BJ (cell line): ENCODE data around the gene SCARB1. TPM values are rescaled to one million over a fixed set of nuclear protein-coding genes. Genes with fewer than 3 reads are reported as not detected.

Experiments
- CTCF ChIA-PET: fragments of 350-600 bp; formaldehyde crosslinking; extraction: SDS; loops from one replicate; lab custom pipeline; 2021; ENCODE audit warnings: antibody characterized with exemption, inconsistent platforms; lab: Yijun Ruan, JAX
- POLR2A ChIA-PET: fragments of 300-600 bp; sonication (Branson Sonifier 250); formaldehyde crosslinking; extraction: SDS; loops from one replicate; lab custom pipeline; 2021; ENCODE audit warnings: antibody characterized with exemption; lab: Charles Lee
- DNase-seq: peaks from one replicate; pipeline ENCODE4 v3.0.0-alpha.2; 2011; ENCODE audit warnings: low read depth
- H3K27me3 ChIP-seq: 2 replicates; pipeline ENCODE4 v1.6.0; 2011; ENCODE audit warnings: low read length; ENCODE audit not compliant: control insufficient read depth, insufficient read depth
- H3K36me3 ChIP-seq: 2 replicates; pipeline ENCODE4 v1.5.1; 2011; ENCODE audit warnings: low read length; ENCODE audit not compliant: control insufficient read depth, insufficient read depth
- H3K4me3 ChIP-seq: 2 replicates; pipeline ENCODE4 v1.5.1; 2011; ENCODE audit warnings: low read depth, mild to moderate bottlenecking, control low read depth, low read length
- polyA plus RNA-seq: library from polyadenylated mRNA; depleted of rRNA; stranded (reverse); fragments of >200 nt; gene quantifications from 2 replicates; pipeline ENCODE4 v1.2.3, GENCODE V29; 2011
- TF ChIP-seq, protein P1 (sequence below): IDR thresholded peaks from 2 replicates; pipeline ENCODE4 v1.5.1; 2011; ENCODE audit warnings: low read depth, mild to moderate bottlenecking, control low read depth, inconsistent platforms, low read length, moderate library complexity; ENCODE audit not compliant: insufficient read depth

SCARB1 gene
- polyA plus RNA-seq, 1 experiment = 38.4 TPM

DNA sequence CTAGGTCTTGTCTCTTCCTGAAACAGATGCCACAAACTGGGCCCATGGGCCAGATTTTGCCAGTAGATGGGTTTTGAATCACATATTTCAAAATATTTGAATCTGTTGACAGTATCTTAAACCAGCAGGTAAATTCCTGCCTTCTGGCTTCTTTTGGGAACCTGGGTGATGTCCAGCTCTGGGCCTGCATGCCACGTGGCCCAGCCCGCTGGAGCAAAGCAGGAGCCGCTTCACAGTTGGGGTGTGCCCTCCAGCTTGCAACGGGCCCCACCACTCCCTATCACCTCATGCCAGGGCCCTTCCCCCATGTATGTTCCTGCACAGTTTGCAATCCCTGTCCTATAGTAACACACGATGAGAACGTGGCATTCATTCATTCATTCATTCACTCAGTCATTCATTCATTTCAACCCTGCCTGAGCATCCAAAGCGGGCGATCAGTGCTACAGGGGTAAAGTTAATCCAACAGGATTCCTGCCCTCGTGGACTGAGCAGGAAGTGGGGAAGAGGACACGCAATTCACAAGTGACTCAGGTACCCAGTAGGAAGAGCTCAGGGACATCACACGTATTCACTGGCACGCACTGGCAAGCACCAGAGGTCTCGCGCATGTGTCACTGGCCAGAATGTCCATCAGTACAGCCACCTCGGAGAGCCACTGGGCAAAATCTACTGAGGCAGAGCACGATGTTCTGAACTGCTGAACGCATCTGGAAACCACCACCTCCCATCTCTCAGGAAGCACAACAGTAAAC is 27.8 kb downstream of the SCARB1 start:
- TF ChIP-seq, protein P1, sequence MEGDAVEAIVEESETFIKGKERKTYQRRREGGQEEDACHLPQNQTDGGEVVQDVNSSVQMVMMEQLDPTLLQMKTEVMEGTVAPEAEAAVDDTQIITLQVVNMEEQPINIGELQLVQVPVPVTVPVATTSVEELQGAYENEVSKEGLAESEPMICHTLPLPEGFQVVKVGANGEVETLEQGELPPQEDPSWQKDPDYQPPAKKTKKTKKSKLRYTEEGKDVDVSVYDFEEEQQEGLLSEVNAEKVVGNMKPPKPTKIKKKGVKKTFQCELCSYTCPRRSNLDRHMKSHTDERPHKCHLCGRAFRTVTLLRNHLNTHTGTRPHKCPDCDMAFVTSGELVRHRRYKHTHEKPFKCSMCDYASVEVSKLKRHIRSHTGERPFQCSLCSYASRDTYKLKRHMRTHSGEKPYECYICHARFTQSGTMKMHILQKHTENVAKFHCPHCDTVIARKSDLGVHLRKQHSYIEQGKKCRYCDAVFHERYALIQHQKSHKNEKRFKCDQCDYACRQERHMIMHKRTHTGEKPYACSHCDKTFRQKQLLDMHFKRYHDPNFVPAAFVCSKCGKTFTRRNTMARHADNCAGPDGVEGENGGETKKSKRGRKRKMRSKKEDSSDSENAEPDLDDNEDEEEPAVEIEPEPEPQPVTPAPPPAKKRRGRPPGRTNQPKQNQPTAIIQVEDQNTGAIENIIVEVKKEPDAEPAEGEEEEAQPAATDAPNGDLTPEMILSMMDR = no peak
- CTCF ChIA-PET = interaction anchor here (1.1 kb wide), 1 partner anchor 86 kb away, joined by 3 read pairs; no protein-coding TSS in a partner anchor
- POLR2A ChIA-PET = interaction anchor here (0.6 kb wide), 1 partner anchor 86 kb away, joined by 4 read pairs; no protein-coding TSS in a partner anchor
- no peak for DNase-seq
- H3K36me3 ChIP-seq = no peaks in the 10 kb centered on the region
- H3K4me3 ChIP-seq = no peak overlapping the region
- H3K27me3 ChIP-seq = no peaks in the 10 kb centered on the region

DNA sequence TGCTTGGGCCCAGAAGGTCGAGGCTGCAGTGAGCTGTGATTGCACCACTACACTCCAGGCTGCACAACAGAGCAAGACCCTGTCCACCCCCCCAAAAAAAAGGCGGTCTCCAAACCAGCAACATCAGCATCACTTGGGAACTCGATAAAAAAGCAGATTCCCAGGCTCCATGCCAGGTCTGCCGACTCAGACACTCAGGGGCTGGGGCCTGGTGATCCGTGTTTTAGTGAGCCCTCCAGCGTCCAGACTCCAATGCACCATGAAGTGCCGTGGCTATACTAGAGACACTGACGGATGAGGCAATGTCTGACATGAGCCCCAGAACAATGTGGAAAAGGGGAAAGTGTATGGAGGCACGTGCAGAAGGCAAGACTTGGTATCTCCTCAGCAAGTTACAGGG is 28.8 kb downstream of the SCARB1 start:
- no peaks in the 10 kb centered on the region for H3K36me3 ChIP-seq
- TF ChIP-seq, protein P1 = no peak
- no peak overlapping the region for H3K4me3 ChIP-seq
- ChIA-PET CTCF (interaction anchor here (1.5 kb wide), 1 partner anchor 72 kb away, joined by 6 read pairs; no protein-coding TSS in a partner anchor), POLR2A (no interaction called here)
- H3K27me3 ChIP-seq = no peaks in the 10 kb centered on the region
- no peak for DNase-seq

DNA sequence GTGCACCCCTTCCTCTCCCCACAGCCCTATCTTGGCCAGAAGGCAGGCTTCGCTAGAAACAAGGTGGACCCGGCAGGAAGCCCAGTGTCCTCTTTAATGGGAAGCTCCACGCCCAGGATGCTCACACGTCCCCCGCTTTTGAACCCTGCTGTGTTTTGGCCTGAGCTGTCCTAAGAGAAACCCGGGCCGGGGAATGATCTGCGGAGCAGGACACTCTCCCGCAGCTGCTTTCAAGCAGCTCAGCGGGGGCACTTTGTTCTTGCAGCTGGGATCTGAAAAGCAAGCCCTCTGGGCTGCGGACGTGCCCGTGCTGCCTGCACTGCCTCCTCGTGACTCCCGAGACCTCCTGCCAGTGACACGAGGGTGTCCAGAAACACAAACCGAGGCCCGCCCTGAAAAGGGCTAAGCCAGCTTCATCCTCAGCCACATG is 30.0 kb downstream of the SCARB1 start:
- no peak for DNase-seq
- CTCF ChIA-PET = interaction anchor here (1.1 to 1.5 kb wide), 3 partner anchors 12 to 133 kb away, joined by 3 to 6 read pairs (median 3); no protein-coding TSS in a partner anchor
- TF ChIP-seq, protein P1 = no peak
- Histone ChIP-seq H3K4me3 (no peak overlapping the region), H3K27me3 (no peaks in the 10 kb centered on the region), H3K36me3 (no peaks in the 10 kb centered on the region)
- POLR2A ChIA-PET = no interaction called here

DNA sequence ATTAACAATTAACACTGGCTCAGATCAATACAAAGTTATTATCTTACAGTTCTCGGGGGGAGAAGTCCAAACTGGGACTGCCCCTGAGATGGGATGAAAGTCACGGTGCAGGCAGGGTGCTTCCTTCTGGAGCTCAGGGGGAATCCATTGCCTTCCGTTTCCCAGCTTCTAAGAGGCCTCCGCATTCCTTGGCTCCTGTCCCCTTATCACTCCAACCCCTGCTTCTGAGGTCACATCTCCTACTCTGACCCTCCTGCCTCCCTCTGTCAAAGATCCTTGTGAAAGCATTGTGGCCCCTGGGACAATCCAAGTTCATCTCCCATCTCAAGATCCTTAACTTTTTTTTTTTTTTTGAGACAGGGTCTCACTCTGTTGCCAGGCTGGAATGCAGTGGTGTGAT is 30.8 kb downstream of the SCARB1 start:
- H3K4me3 ChIP-seq = no peak overlapping the region
- ChIA-PET CTCF (interaction anchor here (0.6 to 0.8 kb wide), 2 partner anchors 68 to 74 kb away, joined by 4 read pairs; no protein-coding TSS in a partner anchor), POLR2A (interaction anchor here (0.6 kb wide), 1 partner anchor 72 kb away, joined by 3 read pairs; no protein-coding TSS in a partner anchor)
- H3K27me3 ChIP-seq = no peaks in the 10 kb centered on the region
- TF ChIP-seq, protein P1 = no peak
- DNase-seq = no peak
- no peaks in the 10 kb centered on the region for H3K36me3 ChIP-seq

DNA sequence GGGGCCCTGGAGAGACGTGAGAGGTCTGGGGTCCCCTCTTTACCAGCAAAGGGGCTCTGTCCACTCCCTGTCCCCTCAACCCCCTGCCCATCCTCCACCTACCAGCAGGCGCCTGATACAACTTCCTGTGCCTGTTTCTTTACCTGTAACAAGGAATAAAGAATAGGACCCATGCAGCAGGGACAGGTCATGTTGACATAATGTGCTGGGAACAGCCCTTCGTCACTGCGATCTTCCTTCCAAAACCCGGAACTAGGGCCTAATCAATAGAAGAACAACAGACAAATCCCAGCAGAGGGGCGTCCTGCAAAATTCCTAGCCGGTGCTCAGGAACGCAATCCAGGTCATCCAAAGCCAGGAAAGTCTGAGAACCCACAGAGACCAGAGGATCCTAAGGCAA is 32.1 kb downstream of the SCARB1 start:
- no peak for DNase-seq
- TF ChIP-seq, protein P1 = no peak
- CTCF ChIA-PET = no interaction called here
- H3K27me3 ChIP-seq = no peaks in the 10 kb centered on the region
- H3K4me3 ChIP-seq = no peak overlapping the region
- POLR2A ChIA-PET = no interaction called here
- no peaks in the 10 kb centered on the region; the same call in 1 of the 2 replicates for H3K36me3 ChIP-seq
